Right lobe of liver (tissue), 6 donors: Measurements from ENCODE around the gene PPFIBP2. TPM values are rescaled to one million over a fixed set of nuclear protein-coding genes. Genes with fewer than 3 reads are reported as not detected.
A peak's percentile ranks its signal among the peaks of the same experiment; 100 is the strongest.
"Not testable (repeated sequence)": the region's sequence is repeated elsewhere in the genome, so short reads cannot be mapped to it uniquely, and the experiment has no call there.

ENCODE experiments used
- ATAC-seq, 4 donors: fragments of 200-7000 bp; cut with Tn5 transposase; one replicate each; pipeline ENCODE4 v1.9.1; 2020; ENCODE audit warnings: mild to moderate bottlenecking in 4 of 4, moderate library complexity in 4 of 4
- DNase-seq, 3 donors: peaks; one replicate each; pipeline ENCODE4 v3.0.0-alpha.2; 2020
- H3K27ac ChIP-seq, 3 donors: fragments of 200-600 bp; one replicate each; pipeline ENCODE4 v1.8.0; 2022
- H3K27me3 ChIP-seq, 2 donors: fragments of 200-600 bp; one replicate each; pipeline ENCODE4 v1.8.0; 2022
- H3K36me3 ChIP-seq, 4 donors: fragments of 200-600 bp; sonication (generic) in 1 of 4; one replicate each; pipeline versions ENCODE4 v1.5.1 to v1.8.0; 2017 to 2022; ENCODE audit warnings: control low read depth in 1 of 4
- H3K4me1 ChIP-seq, 4 donors: fragments of 200-600 bp; sonication (generic) in 1 of 4; one replicate each; pipeline versions ENCODE4 v1.5.1 to v1.8.0; 2017 to 2022; ENCODE audit warnings: control low read depth in 1 of 4
- H3K4me3 ChIP-seq, 3 donors: fragments of 200-600 bp; one replicate each; pipeline ENCODE4 v1.8.0; 2022
- H3K9me3 ChIP-seq, 4 donors: fragments of 200-600 bp; sonication (generic) in 1 of 4; one replicate each; pipeline versions ENCODE4 v1.5.1 to v1.8.0; 2017 to 2022; ENCODE audit warnings: control low read depth in 1 of 4
- POLR2A ChIP-seq: fragments of 450-650 bp; IDR thresholded peaks from one replicate; pipeline ENCODE4 v1.6.1; 2017; ENCODE audit warnings: antibody characterized with exemption, mild to moderate bottlenecking
- WGBS: methylation state at CpG from one replicate; pipeline ENCODE4 v1.1.6; 2018; ENCODE audit warnings: low coverage, low lambda C conversion rate; ENCODE audit not compliant: insufficient coverage; ENCODE audit errors: missing lambda C conversion rate; 5-methylcytosine and 5-hydroxymethylcytosine counted together
- intact Hi-C, 2 donors: fragments of 100-400 bp; cut with DNase I; formaldehyde crosslinking; loops; one replicate each; pipeline versions ENCODE4 v1.11.2 to v1.14.1; 2022
- total RNA-seq, 6 experiments: library from RNA; depleted of rRNA in 2 of 6; stranded (reverse); fragments of >200 nt in 2 of 6; fragmentation: NEBNext Ultra II Directional in 3 of 6; extraction: Animal tissue kit (Norgen Biotek cat#: 25700) in 3 of 6; gene quantifications; one replicate each; pipeline versions ENCODE4 v1.1.0 to v1.2.4, GENCODE V29; 2016 to 2023
- TF ChIP-seq, protein P1 (sequence below), 4 donors: fragments of 200-600 bp in 3 of 4; fragments of 450-650 bp in 1 of 4; IDR thresholded peaks; one replicate each; pipeline versions ENCODE4 v1.5.1 to v1.8.0; 2016 to 2022; ENCODE audit warnings: antibody characterized with exemption in 4 of 4, mild to moderate bottlenecking in 2 of 4
- donor health status: DM: no; HTN: yes; CAD: no.
- donor health status: DM: no; HTN: no; CAD: no.
- donor health status: DM: no; HTN: no; CAD: no.
- donor health status: DM: no; HTN: yes; CAD: no.
- donor health status: DM: no; HTN: yes; CAD: no.

Gene PPFIBP2
- total RNA-seq, 6 experiments from 2014 or later, result 25.5 to 69.3 (median 46.6) TPM

DNA sequence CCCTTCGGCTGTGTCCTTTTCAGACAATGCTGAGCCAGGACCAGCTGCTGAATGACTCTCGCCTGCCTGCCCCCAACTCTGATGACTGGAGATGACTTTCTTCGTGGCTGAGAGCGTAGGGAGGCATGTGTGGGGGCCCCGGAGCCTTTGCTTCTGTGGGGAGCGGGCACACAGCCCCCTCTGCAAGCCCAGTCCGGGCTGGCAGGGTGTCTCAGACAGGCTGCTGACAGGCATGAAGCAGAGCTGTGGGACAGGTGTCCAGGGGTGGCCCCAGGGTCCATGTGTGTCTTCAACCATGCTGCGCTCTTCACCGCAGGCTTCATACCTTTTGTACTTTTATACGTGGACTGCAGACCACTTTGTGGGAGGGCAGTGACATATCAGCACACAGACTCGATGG is 142.9 kb downstream of the PPFIBP2 start:
- peaks cover 0 to 41% (median 26%) of the 10 kb centered on the region in 4 donors for H3K36me3 ChIP-seq
- H3K4me3 ChIP-seq, result no peak overlapping the region
- intact Hi-C loops, result loop anchor here in 1 of 2 donors (10.0 kb wide), 1 partner anchor 82 kb away; no protein-coding TSS in a partner anchor
- H3K4me1 ChIP-seq, result no peaks in the 10 kb centered on the region
- no peaks in the 10 kb centered on the region for H3K27me3 ChIP-seq
- DNase-seq (no peak), ATAC-seq (peak in 3 of 4 donors; percentile 11 to 33 (median 25))
- TF ChIP-seq, protein P1, sequence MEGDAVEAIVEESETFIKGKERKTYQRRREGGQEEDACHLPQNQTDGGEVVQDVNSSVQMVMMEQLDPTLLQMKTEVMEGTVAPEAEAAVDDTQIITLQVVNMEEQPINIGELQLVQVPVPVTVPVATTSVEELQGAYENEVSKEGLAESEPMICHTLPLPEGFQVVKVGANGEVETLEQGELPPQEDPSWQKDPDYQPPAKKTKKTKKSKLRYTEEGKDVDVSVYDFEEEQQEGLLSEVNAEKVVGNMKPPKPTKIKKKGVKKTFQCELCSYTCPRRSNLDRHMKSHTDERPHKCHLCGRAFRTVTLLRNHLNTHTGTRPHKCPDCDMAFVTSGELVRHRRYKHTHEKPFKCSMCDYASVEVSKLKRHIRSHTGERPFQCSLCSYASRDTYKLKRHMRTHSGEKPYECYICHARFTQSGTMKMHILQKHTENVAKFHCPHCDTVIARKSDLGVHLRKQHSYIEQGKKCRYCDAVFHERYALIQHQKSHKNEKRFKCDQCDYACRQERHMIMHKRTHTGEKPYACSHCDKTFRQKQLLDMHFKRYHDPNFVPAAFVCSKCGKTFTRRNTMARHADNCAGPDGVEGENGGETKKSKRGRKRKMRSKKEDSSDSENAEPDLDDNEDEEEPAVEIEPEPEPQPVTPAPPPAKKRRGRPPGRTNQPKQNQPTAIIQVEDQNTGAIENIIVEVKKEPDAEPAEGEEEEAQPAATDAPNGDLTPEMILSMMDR (IDR thresholded peaks at IDR 0.05), result no peak
- no peak for TF ChIP-seq POLR2A
- 94% methylated on average over 3 of the region's 11 CpGs for WGBS
- no peak overlapping the region for H3K27ac ChIP-seq
- H3K9me3 ChIP-seq, result no peaks in the 10 kb centered on the region

DNA sequence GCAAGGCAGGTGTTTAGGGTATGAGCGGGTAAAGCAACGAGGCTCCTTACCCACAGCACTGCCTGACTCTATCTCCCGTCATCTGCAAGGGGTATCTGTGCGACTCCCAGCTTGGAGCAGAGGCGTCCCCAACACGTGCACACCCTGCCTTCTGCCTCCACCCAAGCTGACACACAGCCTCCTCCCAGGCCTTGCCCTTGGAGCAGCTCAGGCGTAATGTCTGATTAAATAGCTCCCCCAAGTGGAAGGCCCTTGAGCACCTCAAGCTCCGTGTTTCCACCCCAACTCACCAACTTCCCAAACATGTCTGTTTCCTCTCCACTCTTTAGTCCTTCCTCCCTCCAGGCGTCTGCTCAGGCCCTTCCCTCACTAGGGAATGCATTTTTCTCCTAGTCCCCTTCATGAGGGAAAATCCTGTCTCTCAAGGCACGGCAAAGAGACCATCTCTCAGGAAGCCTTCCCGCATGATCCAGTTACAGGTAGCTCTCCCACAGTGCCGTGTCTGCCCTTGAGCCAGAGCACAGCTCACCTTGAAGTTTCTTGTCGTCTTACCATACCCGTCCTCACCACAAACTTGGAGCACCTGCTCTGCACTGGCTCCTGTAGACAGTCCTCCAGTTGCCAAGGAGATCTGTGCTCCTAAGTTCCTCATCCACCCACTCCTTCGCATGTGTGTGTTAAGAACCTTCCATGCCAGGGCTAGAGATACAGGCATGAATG is 143.7 kb downstream of the PPFIBP2 start:
- peaks cover 0 to 33% (median 22%) of the 10 kb centered on the region in 4 donors for H3K36me3 ChIP-seq
- intact Hi-C loops, result loop anchor here in 1 of 2 donors (10.0 kb wide), 1 partner anchor 83 kb away; no protein-coding TSS in a partner anchor
- H3K27ac ChIP-seq, result no peak overlapping the region
- no peaks in the 10 kb centered on the region for H3K9me3 ChIP-seq
- no peak overlapping the region for H3K4me3 ChIP-seq
- peak; percentile 78 to 89 (median 85) for ATAC-seq
- TF ChIP-seq POLR2A, result no peak
- TF ChIP-seq, protein P1 (IDR thresholded peaks at IDR 0.05), result peak; percentile 27 to 56 (median 41)
- 84% methylated on average over 7 of the region's 15 CpGs for WGBS
- H3K4me1 ChIP-seq, result no peaks in the 10 kb centered on the region
- DNase-seq, result peak in 1 of 3 donors; percentile 31
- no peaks in the 10 kb centered on the region for H3K27me3 ChIP-seq

DNA sequence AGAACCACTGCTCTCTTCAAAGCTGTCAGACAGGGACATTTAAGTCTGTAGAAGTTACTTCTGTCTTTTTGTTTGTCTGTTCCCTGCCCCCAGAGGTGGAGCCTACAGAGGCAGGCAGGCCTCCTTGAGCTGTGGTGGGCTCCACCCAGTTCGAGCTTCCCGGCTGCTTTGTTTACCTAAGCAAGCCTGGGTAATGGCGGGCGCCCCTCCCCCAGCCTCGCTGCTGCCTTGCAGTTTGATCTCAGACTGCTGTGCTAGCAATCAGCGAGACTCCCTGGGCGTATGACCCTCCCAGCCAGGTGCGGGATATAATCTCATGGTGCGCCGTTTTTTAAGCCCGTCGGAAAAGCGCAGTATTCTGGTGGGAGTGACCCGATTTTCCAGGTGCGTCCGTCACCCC is 149.7 kb downstream of the PPFIBP2 start:
- peaks cover 0 to 11% (median 2%) of the 10 kb centered on the region in 4 donors for H3K36me3 ChIP-seq
- WGBS, result 40% methylated on average over 1 of the region's 16 CpGs
- intact Hi-C loops, ATAC-seq, DNase-seq, H3K27me3 ChIP-seq, H3K4me1 ChIP-seq, H3K4me3 ChIP-seq, H3K27ac ChIP-seq, H3K9me3 ChIP-seq: not testable (repeated sequence)

DNA sequence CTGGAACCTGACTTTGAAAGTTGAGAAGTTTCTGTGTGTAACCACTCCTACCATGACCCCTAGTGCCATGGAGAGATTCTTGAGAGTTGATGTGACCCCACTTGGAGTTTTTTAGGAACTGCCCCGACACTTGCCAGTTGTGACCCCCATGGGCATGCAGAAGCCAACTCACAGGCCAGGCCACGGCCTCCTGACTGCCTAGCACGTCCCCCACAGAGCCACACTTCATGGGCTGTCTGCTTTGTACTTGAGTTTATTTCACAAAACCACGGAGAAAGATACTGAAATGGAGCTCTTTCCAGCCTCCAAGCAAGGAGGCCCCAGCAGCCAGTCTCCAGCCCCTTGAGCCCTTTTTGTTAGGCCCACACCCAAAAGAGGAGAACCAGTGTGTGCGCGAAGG is 151.1 kb downstream of the PPFIBP2 start:
- no peak overlapping the region for H3K4me3 ChIP-seq
- WGBS, result 80% methylated on average over 4 of the region's 6 CpGs
- no peaks in the 10 kb centered on the region for H3K4me1 ChIP-seq
- H3K9me3 ChIP-seq, result no peaks in the 10 kb centered on the region
- DNase-seq (no peak), ATAC-seq (no peak)
- intact Hi-C loops, result loop anchor here in 1 of 2 donors (5.0 kb wide), 1 partner anchor 98 kb away; no protein-coding TSS in a partner anchor
- H3K27me3 ChIP-seq, result no peaks in the 10 kb centered on the region
- H3K36me3 ChIP-seq, result peaks cover 0 to 11% (median 2%) of the 10 kb centered on the region in 4 donors
- no peak for TF ChIP-seq POLR2A
- TF ChIP-seq, protein P1 (IDR thresholded peaks at IDR 0.05), result no peak
- no peak overlapping the region for H3K27ac ChIP-seq
